RWPE2 (cell line): ENCODE data around the gene JAZF1.

Source experiments
- ATAC-seq: fragments of 200-7000 bp; cut with Tn5 transposase; 3 replicates; pipeline ENCODE4 v1.9.1; 2021; ENCODE audit warnings: low read depth
- DNase-seq: peaks from one replicate; pipeline ENCODE4 v3.0.0-alpha.2; 2020; ENCODE audit warnings: low spot score
- H3K27ac ChIP-seq: fragments of 450-650 bp; 2 replicates; pipeline ENCODE4 v1.5.1; 2017; ENCODE audit warnings: mild to moderate bottlenecking; ENCODE audit not compliant: poor library complexity, severe bottlenecking
- H3K27me3 ChIP-seq: fragments of 250-450 bp; sonication (Bioruptor Pico); 2 replicates; pipeline ENCODE4 v1.5.1; 2021; ENCODE audit warnings: mild to moderate bottlenecking, moderate library complexity; ENCODE audit not compliant: insufficient read depth, poor library complexity, severe bottlenecking
- H3K36me3 ChIP-seq: fragments of 250-450 bp; sonication (Bioruptor Pico); 2 replicates; pipeline ENCODE4 v1.5.1; 2020; ENCODE audit warnings: low read depth, mild to moderate bottlenecking, moderate library complexity
- H3K4me1 ChIP-seq: fragments of 250-450 bp; sonication (Bioruptor Pico); 2 replicates; pipeline ENCODE4 v1.5.1; 2021; ENCODE audit warnings: mild to moderate bottlenecking, moderate library complexity; ENCODE audit not compliant: insufficient read depth, poor library complexity, severe bottlenecking
- H3K4me3 ChIP-seq: fragments of 250-450 bp; sonication (Bioruptor Pico); 2 replicates; pipeline ENCODE4 v1.5.1; 2021; ENCODE audit warnings: mild to moderate bottlenecking, moderate library complexity; ENCODE audit not compliant: severe bottlenecking
- H3K9me3 ChIP-seq: fragments of 250-450 bp; sonication (Bioruptor Pico); 2 replicates; pipeline ENCODE4 v1.5.1; 2021; ENCODE audit warnings: mild to moderate bottlenecking, moderate library complexity; ENCODE audit not compliant: severe bottlenecking
- CTCF ChIP-seq: fragments of 450-650 bp; IDR thresholded peaks from one replicate; pipeline ENCODE4 v1.5.1; 2017; ENCODE audit warnings: mild to moderate bottlenecking, moderate library complexity; ENCODE audit not compliant: poor library complexity, severe bottlenecking

JAZF1 gene

GRCh38 chr7:28211006-28211405 is 30.4 kb upstream of the JAZF1 start:
- DNase-seq: no peak
- H3K27me3 ChIP-seq: no peaks in the 10 kb centered on the region
- no peaks in the 10 kb centered on the region for H3K4me1 ChIP-seq
- no peak for TF ChIP-seq CTCF
- no peak for ATAC-seq
- H3K27ac ChIP-seq: no peak overlapping the region
- no peaks in the 10 kb centered on the region for H3K9me3 ChIP-seq
- H3K4me3 ChIP-seq: no peak overlapping the region
- no peaks in the 10 kb centered on the region for H3K36me3 ChIP-seq

GRCh38 chr7:28208506-28208905 is 27.9 kb upstream of the JAZF1 start:
- ATAC-seq (no peak), DNase-seq (no peak)
- H3K4me3 ChIP-seq: no peak overlapping the region
- no peaks in the 10 kb centered on the region for H3K36me3 ChIP-seq
- H3K27ac ChIP-seq: no peak overlapping the region
- no peaks in the 10 kb centered on the region for H3K27me3 ChIP-seq
- no peaks in the 10 kb centered on the region for H3K9me3 ChIP-seq
- TF ChIP-seq CTCF: no peak
- no peaks in the 10 kb centered on the region for H3K4me1 ChIP-seq

GRCh38 chr7:28207486-28208158 is 27.0 kb upstream of the JAZF1 start:
- Histone ChIP-seq H3K4me1 (no peaks in the 10 kb centered on the region), H3K9me3 (no peaks in the 10 kb centered on the region), H3K27me3 (no peaks in the 10 kb centered on the region), H3K27ac (no peak overlapping the region), H3K36me3 (no peaks in the 10 kb centered on the region), H3K4me3 (no peak overlapping the region)
- no peak for TF ChIP-seq CTCF
- ATAC-seq (peak; percentile 48; the same call in 2 of the 3 replicates), DNase-seq (no peak)

- Histone ChIP-seq H3K4me3 (no peak overlapping the region), H3K9me3 (no peaks in the 10 kb centered on the region), H3K27ac (no peak overlapping the region), H3K4me1 (no peaks in the 10 kb centered on the region), H3K36me3 (no peaks in the 10 kb centered on the region), H3K27me3 (no peaks in the 10 kb centered on the region)
- DNase-seq (no peak), ATAC-seq (no peak)
- no peak for TF ChIP-seq CTCF
Measured at GRCh38 chr7:28205506-28205905, 24.9 kb upstream of the JAZF1 start.

GRCh38 chr7:28203508-28204240 is 23.1 kb upstream of the JAZF1 start:
- Histone ChIP-seq H3K27ac (no peak overlapping the region), H3K4me1 (no peaks in the 10 kb centered on the region), H3K9me3 (no peaks in the 10 kb centered on the region), H3K36me3 (no peaks in the 10 kb centered on the region), H3K27me3 (no peaks in the 10 kb centered on the region), H3K4me3 (no peak overlapping the region)
- DNase-seq: no peak
- no peak for TF ChIP-seq CTCF
- 0 out of 3 replicates have a peak, but pooled peaks have one; percentile 10 for ATAC-seq
